Liver (tissue), 9 donors: ENCODE measurements around the gene CDH23. TPM values are rescaled to one million over a fixed set of nuclear protein-coding genes. Genes with fewer than 3 reads are reported as not detected.

ENCODE experiments used
- DNase-seq: peaks from one replicate; pipeline ENCODE4 v3.0.0-alpha.2; 2017; ENCODE audit warnings: low spot score
- H3K27ac ChIP-seq, 2 donors: one replicate each; pipeline ENCODE4 v1.7.0; 2013; ENCODE audit warnings: inconsistent platforms in 2 of 2, low read length in 2 of 2, control low read depth in 1 of 2, low read depth in 1 of 2, mild to moderate bottlenecking in 1 of 2
- H3K27me3 ChIP-seq, 4 donors: one replicate each; pipeline versions ENCODE4 v1.6.1 to v1.7.0; 2013; ENCODE audit warnings: low read length in 3 of 4, inconsistent platforms in 1 of 4, mild to moderate bottlenecking in 1 of 4, moderate library complexity in 1 of 4; ENCODE audit not compliant: control insufficient read depth in 4 of 4, insufficient read depth in 4 of 4
- H3K36me3 ChIP-seq, 4 donors: one replicate each; pipeline versions ENCODE4 v1.6.1 to v1.7.0; 2013; ENCODE audit warnings: low read length in 3 of 4, mild to moderate bottlenecking in 3 of 4, low read depth in 1 of 4, moderate library complexity in 1 of 4; ENCODE audit not compliant: control insufficient read depth in 4 of 4, insufficient read depth in 3 of 4
- H3K4me1 ChIP-seq, 4 donors: one replicate each; pipeline versions ENCODE4 v1.6.1 to v1.7.0; 2013; ENCODE audit warnings: low read length in 3 of 4, mild to moderate bottlenecking in 3 of 4, moderate library complexity in 1 of 4; ENCODE audit not compliant: control insufficient read depth in 4 of 4, insufficient read depth in 4 of 4
- H3K4me3 ChIP-seq, 3 donors: one replicate each; pipeline versions ENCODE4 v1.6.1 to v1.7.0; 2013; ENCODE audit warnings: low read length in 3 of 3, control low read depth in 1 of 3, low read depth in 1 of 3, mild to moderate bottlenecking in 1 of 3
- H3K9ac ChIP-seq, 2 donors: one replicate each; pipeline ENCODE4 v1.7.0; 2013; ENCODE audit warnings: low read length in 2 of 2, mild to moderate bottlenecking in 2 of 2, moderate library complexity in 2 of 2, control low read depth in 1 of 2, low read depth in 1 of 2
- H3K9me3 ChIP-seq, 4 donors: one replicate each; pipeline versions ENCODE4 v1.6.1 to v1.7.0; 2013; ENCODE audit warnings: low read length in 3 of 4; ENCODE audit not compliant: control insufficient read depth in 4 of 4
- CTCF ChIP-seq: fragments of 150-350 bp; IDR thresholded peaks from 2 replicates; pipeline ENCODE4 v1.5.1; 2017; ENCODE audit warnings: improper control_type of control experiment, low read depth, low read length; ENCODE audit not compliant: missing input control
- EGR1 ChIP-seq, 2 donors: IDR thresholded peaks; 2 replicates each; pipeline ENCODE4 v1.6.1; 2016 to 2018; ENCODE audit warnings: antibody characterized with exemption in 2 of 2, low read depth in 2 of 2
- FOXA1 ChIP-seq: IDR thresholded peaks from 2 replicates; pipeline ENCODE4 v1.6.1; 2016; ENCODE audit warnings: antibody characterized with exemption
- FOXA2 ChIP-seq: IDR thresholded peaks from 2 replicates; pipeline ENCODE4 v1.6.1; 2016; ENCODE audit warnings: antibody characterized with exemption
- GABPA ChIP-seq, 2 donors: IDR thresholded peaks in 1 of 2; conservative IDR thresholded peaks in 1 of 2; 2 replicates each; pipeline ENCODE4 v1.6.1; 2016; ENCODE audit warnings: antibody characterized with exemption in 2 of 2, mild to moderate bottlenecking in 1 of 2, moderate library complexity in 1 of 2
- HNF4A ChIP-seq, 2 donors: conservative IDR thresholded peaks; 2 replicates each; pipeline ENCODE4 v1.6.1; 2016; ENCODE audit warnings: antibody characterized with exemption in 2 of 2, mild to moderate bottlenecking in 2 of 2
- HNF4G ChIP-seq: IDR thresholded peaks from 2 replicates; pipeline ENCODE4 v1.6.1; 2016; ENCODE audit warnings: antibody characterized with exemption
- JUND ChIP-seq, 2 donors: IDR thresholded peaks; 2 replicates each; pipeline ENCODE4 v1.6.1; 2016; ENCODE audit warnings: antibody characterized with exemption in 2 of 2
- MAX ChIP-seq: IDR thresholded peaks from 2 replicates; pipeline ENCODE4 v1.6.1; 2016; ENCODE audit warnings: antibody characterized with exemption
- NR2F2 ChIP-seq: IDR thresholded peaks from 2 replicates; pipeline ENCODE4 v1.6.1; 2016; ENCODE audit warnings: antibody characterized with exemption
- RAD21 ChIP-seq, 2 donors: IDR thresholded peaks; 2 replicates each; pipeline ENCODE4 v1.6.1; 2016; ENCODE audit warnings: antibody characterized with exemption in 2 of 2, mild to moderate bottlenecking in 2 of 2
- REST ChIP-seq: IDR thresholded peaks from 2 replicates; pipeline ENCODE4 v1.6.1; 2016; ENCODE audit warnings: antibody characterized with exemption, mild to moderate bottlenecking
- RXRA ChIP-seq, 2 donors: IDR thresholded peaks; 2 replicates each; pipeline ENCODE4 v1.6.1; 2017 to 2018; ENCODE audit warnings: antibody characterized with exemption in 2 of 2, mild to moderate bottlenecking in 1 of 2
- SP1 ChIP-seq: IDR thresholded peaks from 2 replicates; pipeline ENCODE4 v1.6.1; 2018; ENCODE audit warnings: antibody characterized with exemption, mild to moderate bottlenecking
- TAF1 ChIP-seq: conservative IDR thresholded peaks from 2 replicates; pipeline ENCODE4 v1.6.1; 2016; ENCODE audit warnings: antibody characterized with exemption, mild to moderate bottlenecking
- YY1 ChIP-seq: IDR thresholded peaks from 2 replicates; pipeline ENCODE4 v1.6.1; 2016; ENCODE audit warnings: antibody characterized with exemption, mild to moderate bottlenecking
- WGBS: extraction: QIAGEN DNeasy Blood & Tissue Kit; methylation state at CpG from one replicate; pipeline ENCODE4 v1.1.7; 2013; 5-methylcytosine and 5-hydroxymethylcytosine counted together
- polyA plus RNA-seq, 2 donors: library from polyadenylated mRNA; stranded (reverse) in 1 of 2; unstranded in 1 of 2; fragments of 200-250 nt in 1 of 2; fragments of >200 nt in 1 of 2; fragmentation: Nextera tagmentation in 1 of 2; extraction: Ambion mirVana in 1 of 2; gene quantifications; one replicate each; pipeline versions ENCODE4 v1.2.1 to v1.2.3, GENCODE V29; 2013 to 2015
- total RNA-seq, 2 donors: library from RNA; depleted of rRNA; stranded (reverse); fragments of >200 nt; gene quantifications; one replicate each; pipeline ENCODE4 v1.2.3, GENCODE V29; 2014
- TF ChIP-seq, protein P1 (sequence below): IDR thresholded peaks from 2 replicates; pipeline ENCODE4 v1.6.1; 2016; ENCODE audit warnings: antibody characterized with exemption
- TF ChIP-seq, protein P2 (sequence below): IDR thresholded peaks from 2 replicates; pipeline ENCODE4 v1.6.1; 2016; ENCODE audit warnings: antibody characterized with exemption
- donor health status: healthy.
- donor health status: healthy.
- donor health status: healthy.
- donor health status: healthy.
- donor health status: healthy.

CDH23 gene
- total and polyA plus RNA-seq, 4 donors: 1.5 to 4.7 (median 3.4) TPM

- TF ChIP-seq CTCF: no peak
These were observed 373.5 kb downstream of the CDH23 start (continued) for GRCh38 chr10:71770255-71770654.

DNA sequence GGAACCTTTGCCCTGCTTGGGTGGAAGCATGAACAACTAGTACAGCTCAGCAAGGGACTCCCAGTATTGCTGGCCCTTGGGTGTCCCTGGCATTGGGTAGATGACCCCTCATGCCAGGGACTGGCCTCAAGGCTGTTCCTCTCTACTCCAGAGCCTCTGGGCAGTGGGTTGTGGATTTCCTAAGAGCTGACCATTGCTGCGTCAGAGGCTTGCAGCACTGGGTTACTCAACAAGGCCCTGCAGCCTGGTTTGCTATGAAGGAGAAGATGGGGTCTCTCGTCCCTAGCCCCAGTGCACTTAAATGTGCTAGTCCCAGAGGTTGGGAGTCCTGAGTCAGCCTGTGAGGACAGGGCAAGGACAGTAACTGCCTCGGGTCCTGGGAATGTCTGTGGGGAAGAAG, 374.1 kb downstream of the CDH23 start:
- peak overlapping the region in 1 of 2 donors; percentile 0 for H3K9ac ChIP-seq
- WGBS: 87% methylated on average over 3 of the region's 3 CpGs
- DNase-seq: no peak
- no peaks in the 10 kb centered on the region for H3K36me3 ChIP-seq
- peaks cover 8 to 26% (median 12%) of the 10 kb centered on the region in 4 donors for H3K4me1 ChIP-seq
- no peaks in the 10 kb centered on the region for H3K27me3 ChIP-seq
- H3K9me3 ChIP-seq: no peaks in the 10 kb centered on the region
- TF ChIP-seq RXRA (IDR thresholded peaks at IDR 0.05) (no peak), EGR1 (IDR thresholded peaks at IDR 0.05; ENCODE audit: low read depth in 2 of 2) (no peak), TAF1 (no peak)
- TF ChIP-seq, protein P1, sequence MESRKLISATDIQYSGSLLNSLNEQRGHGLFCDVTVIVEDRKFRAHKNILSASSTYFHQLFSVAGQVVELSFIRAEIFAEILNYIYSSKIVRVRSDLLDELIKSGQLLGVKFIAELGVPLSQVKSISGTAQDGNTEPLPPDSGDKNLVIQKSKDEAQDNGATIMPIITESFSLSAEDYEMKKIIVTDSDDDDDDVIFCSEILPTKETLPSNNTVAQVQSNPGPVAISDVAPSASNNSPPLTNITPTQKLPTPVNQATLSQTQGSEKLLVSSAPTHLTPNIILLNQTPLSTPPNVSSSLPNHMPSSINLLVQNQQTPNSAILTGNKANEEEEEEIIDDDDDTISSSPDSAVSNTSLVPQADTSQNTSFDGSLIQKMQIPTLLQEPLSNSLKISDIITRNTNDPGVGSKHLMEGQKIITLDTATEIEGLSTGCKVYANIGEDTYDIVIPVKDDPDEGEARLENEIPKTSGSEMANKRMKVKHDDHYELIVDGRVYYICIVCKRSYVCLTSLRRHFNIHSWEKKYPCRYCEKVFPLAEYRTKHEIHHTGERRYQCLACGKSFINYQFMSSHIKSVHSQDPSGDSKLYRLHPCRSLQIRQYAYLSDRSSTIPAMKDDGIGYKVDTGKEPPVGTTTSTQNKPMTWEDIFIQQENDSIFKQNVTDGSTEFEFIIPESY: no peak
- TF ChIP-seq, protein P2, sequence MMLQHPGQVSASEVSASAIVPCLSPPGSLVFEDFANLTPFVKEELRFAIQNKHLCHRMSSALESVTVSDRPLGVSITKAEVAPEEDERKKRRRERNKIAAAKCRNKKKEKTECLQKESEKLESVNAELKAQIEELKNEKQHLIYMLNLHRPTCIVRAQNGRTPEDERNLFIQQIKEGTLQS: no peak
- H3K27ac ChIP-seq: peak overlapping the region; percentile 33 to 74
- H3K4me3 ChIP-seq: peak overlapping the region in 1 of 3 donors; percentile 3

GRCh38 chr10:71771204-71771603, 374.5 kb downstream of the CDH23 start:
- peak overlapping the region; percentile 0 to 22 for H3K9ac ChIP-seq
- no peak for DNase-seq
- H3K9me3 ChIP-seq: no peaks in the 10 kb centered on the region
- H3K36me3 ChIP-seq: no peaks in the 10 kb centered on the region
- 62% methylated on average over 2 of the region's 2 CpGs for WGBS
- H3K27ac ChIP-seq: peak overlapping the region; percentile 33 to 74
- no peaks in the 10 kb centered on the region for H3K27me3 ChIP-seq
- TF ChIP-seq EGR1 (IDR thresholded peaks at IDR 0.05; ENCODE audit: low read depth in 2 of 2) (no peak), JUND (IDR thresholded peaks at IDR 0.05) (no peak), RXRA (IDR thresholded peaks at IDR 0.05) (no peak), MAX (no peak), CTCF (no peak), GABPA (IDR thresholded peaks at IDR 0.05 in 1 of 2, conservative IDR thresholded peaks at IDR 0.05 in 1 of 2) (no peak), HNF4A (conservative IDR thresholded peaks at IDR 0.05) (no peak), FOXA1 (no peak), HNF4G (no peak), NR2F2 (no peak), SP1 (no peak), TAF1 (no peak), RAD21 (IDR thresholded peaks at IDR 0.05) (no peak), YY1 (no peak), REST (no peak), FOXA2 (no peak)
- TF ChIP-seq, protein P1: no peak
- TF ChIP-seq, protein P2: no peak
- H3K4me3 ChIP-seq: peak overlapping the region in 1 of 3 donors; percentile 3
- H3K4me1 ChIP-seq: peaks cover 8 to 26% (median 12%) of the 10 kb centered on the region in 4 donors
